Testis (tissue), 3 donors: ENCODE data around the gene MAST4. TPM values are rescaled to one million over a fixed set of nuclear protein-coding genes. Genes with fewer than 3 reads are reported as not detected.

ENCODE experiments used
- DNase-seq: peaks from one replicate; pipeline ENCODE4 v3.0.0-alpha.2; 2019
- H3K27ac ChIP-seq, 2 donors: fragments of 200-600 bp; sonication (generic); one replicate each; pipeline ENCODE4 v1.5.1; 2019
- H3K27me3 ChIP-seq: fragments of 200-600 bp; sonication (generic); one replicate; pipeline ENCODE4 v1.5.1; 2019
- H3K36me3 ChIP-seq: fragments of 200-600 bp; sonication (generic); one replicate; pipeline ENCODE4 v1.5.1; 2017; ENCODE audit warnings: low read depth; ENCODE audit errors: missing control alignments
- H3K4me1 ChIP-seq: fragments of 200-600 bp; sonication (generic); one replicate; pipeline ENCODE4 v1.5.1; 2019
- H3K4me3 ChIP-seq, 2 donors: fragments of 200-600 bp; sonication (generic); one replicate each; pipeline ENCODE4 v1.5.1; 2017 to 2019
- H3K9me3 ChIP-seq: fragments of 200-600 bp; sonication (generic); one replicate; pipeline ENCODE4 v1.5.1; 2017
- POLR2A ChIP-seq: fragments of 450-650 bp; IDR thresholded peaks from one replicate; pipeline ENCODE4 v1.6.1; 2017; ENCODE audit warnings: antibody characterized with exemption, mild to moderate bottlenecking, moderate library complexity
- WGBS, 2 donors: methylation state at CpG; one replicate each; pipeline ENCODE4 v1.1.5; 2018; 5-methylcytosine and 5-hydroxymethylcytosine counted together
- intact Hi-C: fragments of 100-400 bp; cut with DNase I; formaldehyde crosslinking; loops from one replicate; pipeline ENCODE4 v1.15.1; 2023; ENCODE audit warnings: low total_unique reads
- polyA plus RNA-seq: library from polyadenylated mRNA; stranded (reverse); fragments of 350-450 nt; fragmentation: Illumina TruSeq; extraction: RNeasy Lipid Tissue Mini Kit (QIAGEN cat#74804); gene quantifications from one replicate; pipeline ENCODE4 v1.2.3, GENCODE V29; 2014; ENCODE audit warnings: low read depth, low replicate concordance; ENCODE audit not compliant: insufficient read depth
- total RNA-seq, 2 donors: library from RNA; depleted of rRNA; stranded (reverse); fragments of >200 nt; gene quantifications; one replicate each; pipeline ENCODE4 v1.2.3, GENCODE V29; 2016
- TF ChIP-seq, protein P1 (sequence below), 3 experiments: fragments of 450-650 bp in 2 of 3; fragments of 200-600 bp in 1 of 3; sonication (generic) in 1 of 3; IDR thresholded peaks; one replicate each; pipeline ENCODE4 v1.5.1; 2016 to 2019; ENCODE audit warnings: antibody characterized with exemption in 3 of 3, mild to moderate bottlenecking in 2 of 3, moderate library complexity in 1 of 3

MAST4 gene
- total and polyA plus RNA-seq, 3 donors from 2014 or later, result 27.2 to 56.4 (median 51.4) TPM

DNA sequence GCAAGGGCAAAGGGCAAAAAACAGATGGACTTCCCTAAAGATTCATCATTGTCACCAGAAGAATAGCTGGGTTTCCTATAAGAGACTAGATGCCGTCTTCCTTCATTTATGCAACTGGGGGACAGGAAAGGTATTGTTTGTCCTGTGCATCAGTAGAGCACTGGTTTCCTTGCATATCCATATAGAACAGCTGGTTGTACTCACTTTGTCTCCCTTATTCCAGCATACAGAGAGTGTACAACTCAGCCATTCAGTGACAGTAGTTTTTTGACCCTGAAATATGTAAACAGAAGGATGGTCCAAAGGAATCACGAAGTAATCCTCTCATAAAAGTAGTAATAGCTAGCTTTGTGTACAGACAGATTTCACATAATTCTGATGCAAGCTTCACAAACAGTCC is 22.5 kb upstream of the MAST4 start:
- Histone ChIP-seq H3K27ac (no peak overlapping the region), H3K36me3 (no peaks in the 10 kb centered on the region), H3K4me3 (no peak overlapping the region), H3K4me1 (no peaks in the 10 kb centered on the region), H3K27me3 (no peaks in the 10 kb centered on the region), H3K9me3 (no peaks in the 10 kb centered on the region)
- no peak for DNase-seq
- 49 to 52% methylated on average over 2 of the region's 2 CpGs for WGBS, 2 donors
- intact Hi-C loops, result no loop called here
- TF ChIP-seq, protein P1, sequence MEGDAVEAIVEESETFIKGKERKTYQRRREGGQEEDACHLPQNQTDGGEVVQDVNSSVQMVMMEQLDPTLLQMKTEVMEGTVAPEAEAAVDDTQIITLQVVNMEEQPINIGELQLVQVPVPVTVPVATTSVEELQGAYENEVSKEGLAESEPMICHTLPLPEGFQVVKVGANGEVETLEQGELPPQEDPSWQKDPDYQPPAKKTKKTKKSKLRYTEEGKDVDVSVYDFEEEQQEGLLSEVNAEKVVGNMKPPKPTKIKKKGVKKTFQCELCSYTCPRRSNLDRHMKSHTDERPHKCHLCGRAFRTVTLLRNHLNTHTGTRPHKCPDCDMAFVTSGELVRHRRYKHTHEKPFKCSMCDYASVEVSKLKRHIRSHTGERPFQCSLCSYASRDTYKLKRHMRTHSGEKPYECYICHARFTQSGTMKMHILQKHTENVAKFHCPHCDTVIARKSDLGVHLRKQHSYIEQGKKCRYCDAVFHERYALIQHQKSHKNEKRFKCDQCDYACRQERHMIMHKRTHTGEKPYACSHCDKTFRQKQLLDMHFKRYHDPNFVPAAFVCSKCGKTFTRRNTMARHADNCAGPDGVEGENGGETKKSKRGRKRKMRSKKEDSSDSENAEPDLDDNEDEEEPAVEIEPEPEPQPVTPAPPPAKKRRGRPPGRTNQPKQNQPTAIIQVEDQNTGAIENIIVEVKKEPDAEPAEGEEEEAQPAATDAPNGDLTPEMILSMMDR (IDR thresholded peaks at IDR 0.05), result no peak
- no peak for TF ChIP-seq POLR2A

DNA sequence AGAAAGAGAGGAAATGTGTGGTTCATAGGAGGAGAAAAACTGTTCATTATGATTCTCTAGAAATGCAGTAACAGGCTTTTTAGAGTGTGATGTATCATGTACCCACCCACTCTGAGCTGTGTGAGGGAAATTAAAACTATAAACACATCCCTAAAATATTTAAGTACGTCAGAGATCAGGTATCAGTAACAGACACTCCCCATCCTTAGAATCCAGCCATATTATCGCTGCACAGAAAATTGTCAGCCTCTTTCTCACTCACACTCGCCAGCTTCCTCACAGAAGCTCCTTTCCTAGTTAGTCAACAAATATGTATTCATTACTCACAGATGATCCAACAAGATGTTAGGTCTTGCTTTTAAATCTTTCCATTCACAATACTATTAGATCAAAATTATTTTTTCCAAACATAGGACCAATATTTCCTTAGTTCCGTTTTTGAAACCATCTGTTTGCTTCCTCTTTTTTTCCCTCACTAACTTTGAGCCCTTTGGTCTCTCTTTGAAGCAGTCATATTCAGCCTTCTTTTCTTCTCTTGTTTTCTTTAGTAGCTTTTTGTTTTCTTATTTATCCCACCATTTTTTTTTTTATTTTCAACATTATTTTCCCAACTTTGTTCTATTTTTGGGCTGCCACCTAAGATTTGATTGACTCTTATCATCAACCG is 13.6 kb upstream of the MAST4 start:
- Histone ChIP-seq H3K9me3 (no peaks in the 10 kb centered on the region), H3K4me1 (no peaks in the 10 kb centered on the region), H3K36me3 (no peaks in the 10 kb centered on the region), H3K4me3 (no peak overlapping the region), H3K27ac (no peak overlapping the region), H3K27me3 (no peaks in the 10 kb centered on the region)
- WGBS, 2 donors, result 74 to 77% methylated on average over 5 of the region's 5 CpGs
- intact Hi-C loops, result no loop called here
- no peak for TF ChIP-seq POLR2A
- TF ChIP-seq, protein P1 (IDR thresholded peaks at IDR 0.05), result no peak
- no peak for DNase-seq

DNA sequence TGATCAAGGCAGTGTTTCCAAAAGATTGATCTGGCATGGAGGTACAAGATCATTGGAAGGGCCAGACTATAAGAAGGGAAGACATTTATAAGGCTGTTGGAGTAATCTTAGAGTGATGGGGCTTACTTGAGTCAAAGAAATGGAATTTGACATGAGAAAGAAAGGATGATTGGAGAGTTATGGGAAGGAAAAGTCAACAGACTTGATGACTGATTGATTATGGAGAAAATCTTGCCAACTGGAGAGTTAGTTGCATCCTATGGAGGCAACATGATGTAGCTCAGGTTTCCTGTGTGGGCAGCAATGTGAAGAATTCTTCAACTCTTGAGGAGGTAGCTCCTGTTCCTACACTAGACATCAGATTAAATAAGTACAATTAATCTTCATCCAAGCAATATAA is 10.9 kb upstream of the MAST4 start:
- H3K4me1 ChIP-seq, result no peaks in the 10 kb centered on the region
- intact Hi-C loops, result no loop called here
- H3K36me3 ChIP-seq, result no peaks in the 10 kb centered on the region
- no peak for DNase-seq
- no peaks in the 10 kb centered on the region for H3K27me3 ChIP-seq
- no peak overlapping the region for H3K27ac ChIP-seq
- no peak overlapping the region for H3K4me3 ChIP-seq
- no peaks in the 10 kb centered on the region for H3K9me3 ChIP-seq
- TF ChIP-seq POLR2A, result no peak
- TF ChIP-seq, protein P1 (IDR thresholded peaks at IDR 0.05), result no peak

DNA sequence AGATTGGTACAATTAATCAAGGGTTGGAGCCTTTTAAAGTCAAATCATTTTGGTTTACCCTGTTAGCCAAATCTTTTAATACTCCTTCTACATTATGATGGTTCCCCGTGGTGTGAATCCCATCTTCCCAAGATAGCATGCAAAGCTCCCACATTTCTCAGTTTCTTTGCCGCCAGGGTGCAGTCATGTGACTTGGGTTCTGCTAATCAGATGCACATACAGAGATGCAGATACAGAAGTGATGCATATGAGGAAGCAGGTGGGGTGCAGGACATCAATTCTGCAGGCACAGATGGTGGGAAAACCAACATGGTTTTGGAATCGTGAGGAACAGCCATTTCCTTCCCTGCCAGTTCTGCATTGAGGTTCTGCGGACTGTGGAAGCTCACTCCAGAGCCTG is 8.4 kb upstream of the MAST4 start:
- Histone ChIP-seq H3K27me3 (no peaks in the 10 kb centered on the region), H3K27ac (no peak overlapping the region), H3K36me3 (no peaks in the 10 kb centered on the region), H3K4me3 (no peak overlapping the region), H3K9me3 (no peaks in the 10 kb centered on the region), H3K4me1 (no peaks in the 10 kb centered on the region)
- TF ChIP-seq, protein P1 (IDR thresholded peaks at IDR 0.05), result no peak
- no peak for TF ChIP-seq POLR2A
- DNase-seq, result no peak
- 91 to 94% methylated on average over 4 of the region's 4 CpGs for WGBS, 2 donors
- intact Hi-C loops, result no loop called here

DNA sequence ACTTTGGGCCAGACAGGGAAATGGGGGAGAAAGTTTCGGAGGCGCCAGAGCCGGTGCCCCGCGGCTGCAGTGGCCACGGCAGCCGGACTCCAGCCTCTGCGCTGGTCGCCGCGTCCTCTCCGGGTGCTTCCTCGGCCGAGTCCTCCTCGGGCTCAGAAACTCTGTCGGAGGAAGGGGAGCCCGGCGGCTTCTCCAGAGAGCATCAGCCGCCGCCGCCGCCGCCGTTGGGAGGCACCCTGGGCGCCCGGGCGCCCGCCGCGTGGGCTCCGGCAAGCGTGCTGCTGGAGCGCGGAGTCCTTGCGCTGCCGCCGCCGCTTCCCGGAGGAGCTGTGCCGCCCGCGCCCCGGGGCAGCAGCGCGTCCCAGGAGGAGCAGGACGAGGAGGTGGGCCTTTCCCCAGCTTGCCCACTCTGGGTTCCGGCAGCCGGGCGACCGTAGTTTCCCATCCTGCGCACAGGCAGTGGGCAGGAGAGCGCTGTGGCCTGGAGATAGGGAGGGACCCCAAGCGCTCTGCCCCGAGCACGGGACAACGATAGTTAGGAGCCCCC is 516 bp downstream of the MAST4 start:
- Histone ChIP-seq H3K4me1 (no peaks in the 10 kb centered on the region), H3K27ac (peak overlapping the region; percentile 22 to 63), H3K36me3 (no peaks in the 10 kb centered on the region), H3K27me3 (no peaks in the 10 kb centered on the region), H3K4me3 (peak overlapping the region; percentile 76 to 81), H3K9me3 (no peaks in the 10 kb centered on the region)
- WGBS, 2 donors, result 0% methylated on average over 20 of the region's 56 CpGs; no CpG with 5 or more reads in 1 of the 2 donors
- no peak for TF ChIP-seq POLR2A
- TF ChIP-seq, protein P1 (IDR thresholded peaks at IDR 0.05), result no peak
- DNase-seq, result peak; percentile 22
- intact Hi-C loops, result no loop called here
